Measurements from ENCODE around the gene TMEM245. TPM values are rescaled to one million over a fixed set of nuclear protein-coding genes. Genes with fewer than 3 reads are reported as not detected.

TMEM245 gene
- total RNA-seq, 1 experiment from 2014 or later = 34.8 TPM

DNA sequence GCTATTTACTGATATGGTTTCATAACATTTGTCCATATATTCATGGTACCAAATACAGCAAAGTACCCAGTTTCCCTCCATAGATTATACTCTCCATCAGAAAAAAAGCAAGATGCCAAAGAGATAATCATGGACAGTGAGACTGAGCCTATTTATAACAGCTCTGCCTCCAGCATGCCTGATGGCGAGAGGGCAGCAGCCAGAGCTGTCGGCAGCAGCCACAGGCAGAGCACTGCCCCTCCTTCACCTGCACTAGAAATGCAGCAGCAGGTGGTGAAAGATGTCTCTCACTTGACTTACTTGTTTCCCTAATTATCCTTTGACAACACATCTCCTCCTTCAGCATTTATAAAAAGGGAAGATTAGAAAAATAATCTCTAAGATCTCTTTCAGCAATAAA is 138.9 kb downstream of the TMEM245 start:
- Histone ChIP-seq H3K4me2 (ENCODE audit: low read length) (no peak overlapping the region), H3K36me3 (ENCODE audit: control insufficient read depth in 1 of 2, insufficient read depth in 2 of 2, low read length in 2 of 2) (peaks cover 2 to 49% of the 10 kb centered on the region in 2 experiments; a peak in 3 of 4 replicates), H3K9ac (ENCODE audit: low read length) (no peak overlapping the region), H4K20me1 (ENCODE audit: insufficient read depth) (no peaks in the 10 kb centered on the region), H3K79me2 (ENCODE audit: insufficient read depth, low read length) (peaks cover 9% of the 10 kb centered on the region; the same call in 1 of the 2 replicates), H3K4me1 (ENCODE audit: control insufficient read depth in 1 of 2, insufficient read depth in 2 of 2, low read length in 2 of 2) (no peaks in the 10 kb centered on the region), H3K27ac (ENCODE audit: low read depth, low read length) (no peak overlapping the region), H3K4me3 (replicated peaks in 1 of 2; ENCODE audit: low read depth in 1 of 2, low read length in 2 of 2) (no peak overlapping the region), H3K9me2 (ENCODE audit: insufficient read depth) (no peaks in the 10 kb centered on the region), H3K9me3 (ENCODE audit: control insufficient read depth in 1 of 2, insufficient read depth in 1 of 2, low read depth in 1 of 2, low read length in 2 of 2) (no peaks in the 10 kb centered on the region), H2AFZ (ENCODE audit: low read depth, low read length, poor library complexity, severe bottlenecking) (no peak overlapping the region), H3K27me3 (ENCODE audit: insufficient read depth, low read length) (no peaks in the 10 kb centered on the region)
- intact Hi-C loops (cut with micrococcal nuclease) = no loop called here
- DNase-seq (ENCODE audit: low read depth, low spot score) (no peak), ATAC-seq (no peak)
- ChIA-PET CTCF (no interaction called here), POLR2A (no interaction called here), RAD21 (ENCODE audit: low non-redundant PET in 1 of 2, low total read pairs in 2 of 2, uncharacterized antibody in 2 of 2, unreplicated experiment in 2 of 2) (no interaction called here)
- TF ChIP-seq ZFX (IDR thresholded peaks at IDR 0.05) (no peak), FOSL1 (IDR thresholded peaks at IDR 0.05; ENCODE audit: low read depth) (no peak), EZH2 (IDR thresholded peaks at IDR 0.05) (no peak), POLR2A (IDR thresholded peaks at IDR 0.05; ENCODE audit: borderline replicate concordance, extremely low read depth, insufficient read depth, insufficient read length) (no peak)
- TF ChIP-seq, protein P1, sequence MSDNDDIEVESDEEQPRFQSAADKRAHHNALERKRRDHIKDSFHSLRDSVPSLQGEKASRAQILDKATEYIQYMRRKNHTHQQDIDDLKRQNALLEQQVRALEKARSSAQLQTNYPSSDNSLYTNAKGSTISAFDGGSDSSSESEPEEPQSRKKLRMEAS (IDR thresholded peaks at IDR 0.05) = no peak
- TF ChIP-seq, protein P2, sequence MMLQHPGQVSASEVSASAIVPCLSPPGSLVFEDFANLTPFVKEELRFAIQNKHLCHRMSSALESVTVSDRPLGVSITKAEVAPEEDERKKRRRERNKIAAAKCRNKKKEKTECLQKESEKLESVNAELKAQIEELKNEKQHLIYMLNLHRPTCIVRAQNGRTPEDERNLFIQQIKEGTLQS (IDR thresholded peaks at IDR 0.05) = no peak
- no TSS peak for BruUV-seq (replicated peaks)

DNA sequence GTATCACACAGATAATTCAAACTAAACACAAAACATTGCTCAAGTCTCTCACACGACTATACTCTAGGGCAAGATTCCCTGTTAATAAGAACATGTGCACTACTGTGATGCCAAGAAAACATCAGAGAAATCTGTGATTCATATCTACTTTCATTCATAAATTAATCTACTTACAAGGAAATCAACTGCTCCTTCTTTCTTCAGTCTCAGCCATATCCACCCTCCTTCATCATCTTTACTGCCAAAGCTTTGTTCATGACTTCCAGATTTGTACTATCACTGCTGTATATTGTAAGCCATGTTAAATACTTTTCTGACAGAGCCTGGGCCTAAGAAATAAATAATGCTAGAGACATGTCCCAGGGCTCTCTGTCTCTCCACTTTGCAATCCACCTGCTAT is 141.5 kb downstream of the TMEM245 start:
- H3K4me1 ChIP-seq (ENCODE audit: control insufficient read depth in 1 of 2, insufficient read depth in 2 of 2, low read length in 2 of 2) = no peaks in the 10 kb centered on the region
- H2AFZ ChIP-seq (ENCODE audit: low read depth, low read length, poor library complexity, severe bottlenecking) = no peak overlapping the region
- H4K20me1 ChIP-seq (ENCODE audit: insufficient read depth) = no peaks in the 10 kb centered on the region
- CTCF ChIA-PET = no interaction called here
- H3K4me2 ChIP-seq (ENCODE audit: low read length) = no peak overlapping the region
- no TSS peak for BruUV-seq (replicated peaks)
- intact Hi-C loops (cut with micrococcal nuclease) = no loop called here
- H3K27me3 ChIP-seq (ENCODE audit: insufficient read depth, low read length) = no peaks in the 10 kb centered on the region
- no peaks in the 10 kb centered on the region for H3K9me3 ChIP-seq (ENCODE audit: control insufficient read depth in 1 of 2, insufficient read depth in 1 of 2, low read depth in 1 of 2, low read length in 2 of 2)
- DNase-seq (ENCODE audit: low read depth, low spot score) (no peak), ATAC-seq (no peak)
- no peak overlapping the region for H3K27ac ChIP-seq (ENCODE audit: low read depth, low read length)
- POLR2A ChIA-PET = no interaction called here
- no peak overlapping the region for H3K4me3 ChIP-seq (replicated peaks in 1 of 2; ENCODE audit: low read depth in 1 of 2, low read length in 2 of 2)
- peaks cover 2 to 37% of the 10 kb centered on the region in 2 experiments; a peak in 3 of 4 replicates for H3K36me3 ChIP-seq (ENCODE audit: control insufficient read depth in 1 of 2, insufficient read depth in 2 of 2, low read length in 2 of 2)
- H3K9me2 ChIP-seq (ENCODE audit: insufficient read depth) = no peaks in the 10 kb centered on the region
- no peak overlapping the region for H3K9ac ChIP-seq (ENCODE audit: low read length)
- RAD21 ChIA-PET (ENCODE audit: low non-redundant PET in 1 of 2, low total read pairs in 2 of 2, uncharacterized antibody in 2 of 2, unreplicated experiment in 2 of 2) = no interaction called here
- peaks cover 3% of the 10 kb centered on the region; the same call in 1 of the 2 replicates for H3K79me2 ChIP-seq (ENCODE audit: insufficient read depth, low read length)
- TF ChIP-seq RAD21 (IDR thresholded peaks at IDR 0.05; ENCODE audit: low read depth) (no peak), FOSL1 (IDR thresholded peaks at IDR 0.05; ENCODE audit: low read depth) (no peak), SP1 (IDR thresholded peaks at IDR 0.05; ENCODE audit: low read depth) (no peak), SIN3A (IDR thresholded peaks at IDR 0.05; ENCODE audit: low read depth) (no peak), ZFX (IDR thresholded peaks at IDR 0.05) (no peak), EZH2 (IDR thresholded peaks at IDR 0.05) (no peak), CEBPB (IDR thresholded peaks at IDR 0.05; ENCODE audit: low read depth) (no peak), ELF1 (IDR thresholded peaks at IDR 0.05; ENCODE audit: borderline replicate concordance, low read depth) (no peak)
- TF ChIP-seq, protein P3, sequence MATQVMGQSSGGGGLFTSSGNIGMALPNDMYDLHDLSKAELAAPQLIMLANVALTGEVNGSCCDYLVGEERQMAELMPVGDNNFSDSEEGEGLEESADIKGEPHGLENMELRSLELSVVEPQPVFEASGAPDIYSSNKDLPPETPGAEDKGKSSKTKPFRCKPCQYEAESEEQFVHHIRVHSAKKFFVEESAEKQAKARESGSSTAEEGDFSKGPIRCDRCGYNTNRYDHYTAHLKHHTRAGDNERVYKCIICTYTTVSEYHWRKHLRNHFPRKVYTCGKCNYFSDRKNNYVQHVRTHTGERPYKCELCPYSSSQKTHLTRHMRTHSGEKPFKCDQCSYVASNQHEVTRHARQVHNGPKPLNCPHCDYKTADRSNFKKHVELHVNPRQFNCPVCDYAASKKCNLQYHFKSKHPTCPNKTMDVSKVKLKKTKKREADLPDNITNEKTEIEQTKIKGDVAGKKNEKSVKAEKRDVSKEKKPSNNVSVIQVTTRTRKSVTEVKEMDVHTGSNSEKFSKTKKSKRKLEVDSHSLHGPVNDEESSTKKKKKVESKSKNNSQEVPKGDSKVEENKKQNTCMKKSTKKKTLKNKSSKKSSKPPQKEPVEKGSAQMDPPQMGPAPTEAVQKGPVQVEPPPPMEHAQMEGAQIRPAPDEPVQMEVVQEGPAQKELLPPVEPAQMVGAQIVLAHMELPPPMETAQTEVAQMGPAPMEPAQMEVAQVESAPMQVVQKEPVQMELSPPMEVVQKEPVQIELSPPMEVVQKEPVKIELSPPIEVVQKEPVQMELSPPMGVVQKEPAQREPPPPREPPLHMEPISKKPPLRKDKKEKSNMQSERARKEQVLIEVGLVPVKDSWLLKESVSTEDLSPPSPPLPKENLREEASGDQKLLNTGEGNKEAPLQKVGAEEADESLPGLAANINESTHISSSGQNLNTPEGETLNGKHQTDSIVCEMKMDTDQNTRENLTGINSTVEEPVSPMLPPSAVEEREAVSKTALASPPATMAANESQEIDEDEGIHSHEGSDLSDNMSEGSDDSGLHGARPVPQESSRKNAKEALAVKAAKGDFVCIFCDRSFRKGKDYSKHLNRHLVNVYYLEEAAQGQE (IDR thresholded peaks at IDR 0.05; ENCODE audit: low read depth) = no peak
- TF ChIP-seq, protein P2 (IDR thresholded peaks at IDR 0.05) = no peak
- TF ChIP-seq, protein P4, sequence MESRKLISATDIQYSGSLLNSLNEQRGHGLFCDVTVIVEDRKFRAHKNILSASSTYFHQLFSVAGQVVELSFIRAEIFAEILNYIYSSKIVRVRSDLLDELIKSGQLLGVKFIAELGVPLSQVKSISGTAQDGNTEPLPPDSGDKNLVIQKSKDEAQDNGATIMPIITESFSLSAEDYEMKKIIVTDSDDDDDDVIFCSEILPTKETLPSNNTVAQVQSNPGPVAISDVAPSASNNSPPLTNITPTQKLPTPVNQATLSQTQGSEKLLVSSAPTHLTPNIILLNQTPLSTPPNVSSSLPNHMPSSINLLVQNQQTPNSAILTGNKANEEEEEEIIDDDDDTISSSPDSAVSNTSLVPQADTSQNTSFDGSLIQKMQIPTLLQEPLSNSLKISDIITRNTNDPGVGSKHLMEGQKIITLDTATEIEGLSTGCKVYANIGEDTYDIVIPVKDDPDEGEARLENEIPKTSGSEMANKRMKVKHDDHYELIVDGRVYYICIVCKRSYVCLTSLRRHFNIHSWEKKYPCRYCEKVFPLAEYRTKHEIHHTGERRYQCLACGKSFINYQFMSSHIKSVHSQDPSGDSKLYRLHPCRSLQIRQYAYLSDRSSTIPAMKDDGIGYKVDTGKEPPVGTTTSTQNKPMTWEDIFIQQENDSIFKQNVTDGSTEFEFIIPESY (IDR thresholded peaks at IDR 0.05; ENCODE audit: extremely low read depth, insufficient replicate concordance, low read length) = no peak
- TF ChIP-seq, protein P1 (IDR thresholded peaks at IDR 0.05) = no peak
